IMR-90 (cell line): ENCODE data around the gene CYP4A11.
"Not testable (repeated sequence)": the region's sequence is repeated elsewhere in the genome, so short reads cannot be mapped to it uniquely, and the experiment has no call there.

Experiments used
- BHLHE40 ChIP-seq: fragments of 150-350 bp; IDR thresholded peaks from 2 replicates; pipeline ENCODE4 v1.6.1; 2016; ENCODE audit warnings: mild to moderate bottlenecking, low read depth, low read length
- CEBPB ChIP-seq: IDR thresholded peaks from 2 replicates; pipeline ENCODE4 v1.6.1; 2012; ENCODE audit warnings: low read depth, low read length, improper control_type of control experiment
- CTCF ChIP-seq: conservative IDR thresholded peaks from 2 replicates; pipeline ENCODE4 v1.5.1; 2012; ENCODE audit warnings: mild to moderate bottlenecking, low read depth, low read length, improper control_type of control experiment
- ELK1 ChIP-seq: fragments of 150-350 bp; IDR thresholded peaks from 2 replicates; pipeline ENCODE4 v1.6.1; 2016; ENCODE audit warnings: low read depth, mild to moderate bottlenecking, low read length, moderate library complexity, borderline replicate concordance
- FOS ChIP-seq: fragments of 150-350 bp; IDR thresholded peaks from 2 replicates; pipeline ENCODE4 v1.6.1; 2016; ENCODE audit warnings: low read depth, low read length
- MAFK ChIP-seq: IDR thresholded peaks from 2 replicates; pipeline ENCODE4 v1.6.1; 2012; ENCODE audit warnings: low read depth, low read length, improper control_type of control experiment
- POLR2A ChIP-seq: IDR thresholded peaks from 2 replicates; pipeline ENCODE4 v1.6.1; 2012; ENCODE audit warnings: mild to moderate bottlenecking, low read depth, low read length
- RAD21 ChIP-seq: IDR thresholded peaks from 2 replicates; pipeline ENCODE4 v1.6.1; 2012; ENCODE audit warnings: low read length, improper control_type of control experiment
- USF2 ChIP-seq: fragments of 150-350 bp; IDR thresholded peaks from 2 replicates; pipeline ENCODE4 v1.6.1; 2017; ENCODE audit warnings: mild to moderate bottlenecking, antibody characterized with exemption, low read length, low read depth

GRCh38 chr1:46955116-46955515 lies 13.8 kb upstream of the CYP4A11 start:
- not testable (repeated sequence) for TF ChIP-seq CTCF, POLR2A, ELK1, CEBPB, RAD21, BHLHE40, MAFK, USF2, FOS
